GOT3 (cell line): ENCODE data around the gene MORN1.
A peak's percentile ranks its signal among the peaks of the same experiment; 100 is the strongest.

Source experiments
- DNase-seq: peaks from one replicate; lab custom pipeline; 2025; ENCODE audit warnings: mixed read lengths; lab: John Stamatoyannopoulos, UW

MORN1 gene

DNA sequence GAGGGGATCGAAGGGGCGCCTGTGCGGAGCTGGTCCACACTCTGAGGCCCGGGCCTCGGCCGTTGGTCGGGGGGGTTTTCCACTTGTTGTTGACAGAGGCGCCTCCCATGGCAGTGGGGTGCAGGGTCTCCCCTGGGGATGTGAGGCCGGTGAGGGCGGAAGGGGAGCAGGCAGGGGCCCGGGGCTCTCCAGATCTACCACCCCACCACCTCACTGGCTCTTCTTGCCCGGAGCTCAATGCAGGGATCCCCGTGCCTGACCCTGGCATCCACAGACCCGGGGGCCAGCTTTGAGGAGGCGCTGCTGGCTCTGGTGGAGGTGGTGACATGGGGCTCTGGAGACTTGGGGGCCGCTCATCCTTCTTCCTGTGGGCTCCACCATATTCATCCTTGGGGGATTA, 28.1 kb upstream of the MORN1 start:
- no peak for DNase-seq

DNA sequence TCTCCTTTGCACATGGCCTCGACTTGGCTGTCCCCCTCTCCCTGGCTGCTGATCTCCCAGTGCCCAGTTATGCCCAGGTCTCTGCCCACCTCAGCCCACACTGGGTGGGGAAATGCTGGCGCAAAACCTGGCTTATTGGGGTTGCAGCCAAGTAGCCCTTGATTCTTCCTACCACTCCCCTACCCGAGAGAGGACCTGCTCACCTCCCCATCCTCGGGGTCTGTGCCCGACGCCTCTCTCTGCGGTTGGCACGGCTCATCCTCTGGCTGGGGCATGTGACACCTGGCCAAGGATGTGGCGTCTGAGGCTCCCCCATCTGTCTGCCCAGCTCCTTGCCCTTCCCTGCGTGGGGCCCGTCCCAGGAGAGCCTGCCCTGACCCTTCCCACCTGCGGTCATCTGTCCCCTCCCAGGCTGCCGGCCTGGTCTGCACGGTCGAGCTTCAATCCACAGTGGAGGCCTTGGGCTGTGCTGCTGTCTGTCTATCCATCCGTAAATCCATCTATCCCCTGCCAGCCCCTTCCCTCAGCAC, 27.5 kb upstream of the MORN1 start:
- DNase-seq = no peak

DNA sequence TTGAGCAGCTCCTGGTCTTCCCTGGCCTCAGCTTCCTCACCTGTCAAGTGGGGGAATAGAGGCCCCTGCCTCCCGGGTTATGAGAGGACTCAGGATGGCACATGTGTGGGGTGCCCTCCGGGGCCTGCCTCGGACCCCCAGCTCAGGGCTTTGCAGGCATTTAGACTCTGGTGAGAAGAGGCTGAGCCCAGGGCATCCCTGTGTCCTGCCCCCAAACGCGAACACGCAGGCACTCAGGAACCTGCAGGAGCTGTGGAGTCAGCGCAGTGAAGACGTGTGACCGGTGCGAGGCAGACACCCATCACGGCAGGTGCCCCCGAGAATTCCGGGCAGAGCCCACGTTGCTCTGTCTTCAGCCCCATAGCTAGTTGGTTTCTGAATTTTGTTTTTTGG, 26.5 kb upstream of the MORN1 start:
- DNase-seq = no peak

DNA sequence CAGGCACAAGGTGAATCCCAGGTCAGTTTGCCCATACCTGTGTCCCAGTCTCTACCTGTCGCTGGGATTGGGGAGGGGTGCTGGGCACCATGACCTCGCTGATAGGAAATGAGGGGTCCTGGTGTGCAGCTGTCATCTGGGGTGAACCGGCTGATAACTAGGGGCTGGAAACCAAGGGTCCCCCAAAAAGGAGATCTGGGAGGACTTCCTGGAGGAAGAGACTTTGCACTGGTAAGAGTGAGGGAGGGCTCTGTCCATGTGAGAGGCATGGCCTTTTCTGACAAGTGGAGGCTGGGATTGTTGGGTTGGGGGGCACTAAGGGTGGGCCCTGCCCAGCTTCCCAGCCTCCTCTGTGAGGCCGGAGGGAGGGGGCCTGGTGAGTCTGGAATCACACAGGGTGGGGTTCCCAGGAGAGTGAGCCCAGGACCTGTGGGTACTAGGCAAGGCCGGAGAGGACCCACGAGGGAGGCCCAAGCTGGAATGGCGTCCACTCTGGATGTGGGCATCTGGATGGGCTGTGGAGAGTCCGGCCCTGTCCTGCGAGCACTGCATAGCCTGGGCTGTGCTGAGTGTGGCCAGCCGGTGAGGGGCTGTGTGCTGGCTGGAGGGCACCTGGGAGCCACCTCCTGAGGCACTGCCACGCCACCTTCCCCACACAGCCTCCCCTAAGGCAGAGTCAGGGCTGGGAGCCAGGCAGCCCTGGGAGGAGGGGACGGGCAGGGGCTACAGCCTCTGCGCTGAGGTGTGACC, 25.9 kb upstream of the MORN1 start:
- DNase-seq = no peak

DNA sequence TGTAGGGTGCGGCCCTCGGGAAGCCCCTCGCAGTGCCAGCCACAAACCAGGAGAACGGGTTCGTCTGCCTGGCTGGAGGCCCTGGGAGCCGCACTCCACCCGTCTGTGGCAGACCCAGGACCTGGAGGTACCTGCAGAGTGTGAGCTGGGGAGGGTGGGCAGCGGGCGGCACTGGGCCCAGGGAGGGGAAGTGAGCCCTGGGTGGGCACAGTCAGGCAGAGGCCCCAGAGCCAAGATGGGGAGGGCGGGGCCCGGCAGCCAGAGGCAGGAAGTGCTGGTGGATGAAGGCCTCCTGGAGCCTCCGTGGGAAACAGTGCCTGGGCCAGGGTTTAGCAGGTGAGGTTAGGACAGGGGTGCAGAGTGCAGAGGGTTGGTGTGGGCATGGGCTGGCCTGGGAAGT, 25.0 kb upstream of the MORN1 start:
- no peak for DNase-seq

DNA sequence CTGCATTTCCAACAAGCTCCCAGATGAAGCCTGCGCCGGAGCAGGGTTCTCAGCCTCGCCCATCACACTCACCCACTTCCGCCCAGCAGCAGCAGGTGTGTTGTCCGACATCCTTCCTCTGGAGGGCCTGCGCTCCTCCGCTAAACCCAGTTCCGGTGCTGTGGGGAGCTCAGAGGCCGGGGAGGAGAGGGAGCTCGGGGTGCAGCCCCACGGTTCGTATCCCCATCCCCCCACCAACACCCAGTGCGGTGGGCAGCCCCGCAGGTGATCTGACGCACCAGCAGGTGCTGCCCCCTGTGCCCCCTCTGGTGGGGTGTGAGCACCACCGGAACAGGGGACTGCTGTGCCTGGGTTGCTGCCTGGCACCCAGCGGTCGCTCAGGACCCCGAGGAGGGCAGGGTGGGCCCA, 24.5 kb upstream of the MORN1 start:
- no peak for DNase-seq

DNA sequence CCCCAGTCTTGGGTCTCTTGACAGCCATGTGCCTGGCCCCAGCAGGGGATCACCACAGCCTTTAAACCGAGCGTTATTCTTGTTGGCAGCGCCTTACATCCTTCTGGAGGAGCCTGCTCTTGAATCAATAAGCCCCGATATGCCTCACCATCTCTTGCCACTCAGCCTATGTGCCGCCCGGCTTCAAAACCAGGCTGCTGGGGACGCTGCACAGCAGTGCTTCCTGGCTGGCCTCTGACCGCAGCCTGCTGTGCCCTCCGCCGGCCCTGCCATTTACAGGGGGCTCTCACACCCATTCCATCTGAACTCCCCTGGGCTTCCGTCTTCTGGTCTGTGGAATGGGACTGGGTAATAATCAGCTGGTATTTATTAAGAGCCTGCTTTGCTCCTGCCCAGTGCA, 24.0 kb upstream of the MORN1 start:
- no peak for DNase-seq

DNA sequence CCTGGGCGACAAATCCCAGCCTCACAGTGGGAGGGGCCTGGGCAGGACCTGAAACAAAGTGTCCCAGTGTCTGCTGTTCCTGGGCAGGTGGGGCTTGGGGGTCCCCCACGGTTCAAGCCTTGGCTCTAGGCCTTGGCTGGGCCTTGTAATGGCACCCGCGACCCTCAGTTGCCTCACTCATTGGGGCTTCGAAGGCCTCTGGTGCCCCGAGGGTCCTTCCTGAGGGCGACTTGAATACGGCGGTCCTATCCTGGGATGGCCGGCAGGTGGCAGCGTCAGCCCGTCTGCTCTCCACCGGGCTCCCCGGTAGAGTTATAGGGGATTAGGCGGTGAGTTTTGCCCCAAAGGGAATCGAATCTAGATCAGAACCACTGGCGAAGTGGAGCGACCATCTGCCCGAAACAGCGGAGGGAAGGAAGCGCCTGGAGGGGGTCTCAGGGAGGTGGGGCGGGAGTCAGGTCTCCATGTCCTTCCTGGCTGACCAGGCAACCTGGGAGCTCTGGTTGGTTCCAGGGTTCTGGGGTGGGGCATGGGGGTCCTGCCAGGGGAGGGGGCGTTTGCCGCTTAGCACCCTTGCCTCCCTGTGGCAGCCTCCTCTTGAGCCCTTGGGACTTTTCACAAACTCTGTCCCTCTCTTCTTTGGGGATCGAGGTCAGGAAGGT, 23.1 kb upstream of the MORN1 start:
- DNase-seq = peak; percentile 44

DNA sequence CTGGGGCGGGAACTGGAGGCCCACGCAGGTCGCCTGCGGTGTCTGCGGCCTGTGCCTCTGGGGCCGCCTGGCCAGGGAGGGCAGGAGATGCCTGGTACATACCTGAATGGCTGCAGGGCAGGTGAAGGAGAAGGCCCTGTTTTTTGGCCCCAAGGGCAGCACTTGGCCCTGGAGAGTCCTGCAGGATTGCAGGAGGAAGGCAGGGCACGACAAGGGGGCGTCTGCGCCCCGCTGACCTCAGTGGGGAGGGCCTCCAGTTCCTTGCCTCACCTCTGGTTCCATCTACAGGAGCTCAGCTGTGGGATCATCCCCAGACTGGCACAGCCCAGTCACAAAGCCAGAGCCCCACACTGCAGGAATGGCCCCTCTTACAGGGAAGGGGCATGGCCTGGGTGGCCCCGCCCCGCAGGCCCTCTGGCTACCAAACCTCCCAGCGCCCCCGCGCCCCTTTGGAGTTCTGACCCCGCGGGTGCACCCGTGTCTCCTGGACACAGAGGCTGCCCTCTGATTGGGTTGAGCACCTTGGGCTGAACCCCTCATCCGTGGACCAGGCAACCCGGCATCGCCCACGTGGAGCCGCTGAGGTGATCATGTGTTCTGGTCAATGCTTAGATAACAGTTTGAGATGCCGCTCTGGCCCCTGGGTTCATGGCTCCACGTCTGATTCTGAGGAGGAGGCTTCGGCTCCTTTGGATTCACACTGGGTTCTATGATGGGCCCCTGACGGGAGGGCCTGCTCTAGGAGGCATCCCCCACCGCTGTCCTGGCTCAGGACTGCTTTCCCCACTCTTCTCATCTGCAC, 22.3 kb upstream of the MORN1 start:
- DNase-seq = no peak

DNA sequence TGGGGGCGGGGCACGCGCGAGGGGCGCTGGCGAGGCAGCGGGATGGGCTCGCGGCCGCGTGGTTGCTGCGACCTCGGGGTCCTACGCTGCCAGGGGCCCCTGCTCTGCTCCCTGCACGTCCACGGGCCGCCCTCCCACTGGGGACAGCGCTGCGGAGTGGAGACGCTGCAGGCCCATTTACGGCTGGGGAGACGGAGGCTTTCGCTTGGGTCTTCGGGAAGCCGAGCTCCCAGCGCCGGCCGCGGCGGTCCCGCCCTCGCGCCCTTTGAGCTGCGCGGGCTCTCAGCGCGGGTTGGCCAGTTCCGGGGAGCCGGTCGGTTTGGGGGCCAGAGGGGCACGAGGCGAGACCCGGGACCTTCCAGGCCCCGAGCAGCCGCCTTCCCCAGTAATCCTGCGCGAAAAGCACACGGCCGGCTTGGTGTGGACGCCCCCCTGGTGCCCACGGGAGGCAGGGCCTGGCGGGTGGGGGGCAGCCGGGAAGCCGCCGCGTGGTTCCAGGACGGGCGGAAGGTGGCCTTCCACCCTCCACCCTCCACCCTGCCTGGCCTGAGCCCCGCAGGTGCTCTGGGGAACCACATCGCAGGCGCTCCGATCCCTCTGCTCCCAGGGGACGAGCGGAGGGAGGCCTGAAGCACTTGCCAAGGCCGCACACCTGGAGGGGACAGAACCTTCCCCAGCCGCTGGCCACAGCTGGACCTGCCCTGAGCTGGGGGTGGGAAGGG, 21.6 kb upstream of the MORN1 start:
- DNase-seq = no peak

DNA sequence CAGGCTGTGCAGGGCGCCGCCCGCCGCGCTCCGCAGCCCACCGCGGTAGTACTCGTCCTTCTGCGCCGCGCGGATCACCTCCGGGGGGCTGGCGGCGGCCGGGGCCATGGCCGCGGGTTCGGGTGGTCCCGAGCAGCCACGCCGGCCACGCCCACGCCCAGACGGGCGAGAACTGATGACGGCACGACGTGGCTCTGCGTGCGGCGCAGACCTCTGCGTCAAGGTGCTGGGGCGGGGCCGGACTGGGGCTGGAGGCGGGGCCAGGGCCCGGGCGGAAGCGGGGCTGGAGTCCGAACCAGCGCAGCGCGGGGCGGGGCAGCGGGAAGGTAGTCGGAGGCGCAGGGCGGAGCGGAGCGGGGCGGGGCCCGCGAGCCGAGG, 21.0 kb upstream of the MORN1 start, which contains the start of gene PEX10:
PEX10 (minus strand) TSS at position 170 of the 378 bp plus-strand sequence; CDS start at position 108, 62 bp downstream.
- DNase-seq = peak; percentile 88

DNA sequence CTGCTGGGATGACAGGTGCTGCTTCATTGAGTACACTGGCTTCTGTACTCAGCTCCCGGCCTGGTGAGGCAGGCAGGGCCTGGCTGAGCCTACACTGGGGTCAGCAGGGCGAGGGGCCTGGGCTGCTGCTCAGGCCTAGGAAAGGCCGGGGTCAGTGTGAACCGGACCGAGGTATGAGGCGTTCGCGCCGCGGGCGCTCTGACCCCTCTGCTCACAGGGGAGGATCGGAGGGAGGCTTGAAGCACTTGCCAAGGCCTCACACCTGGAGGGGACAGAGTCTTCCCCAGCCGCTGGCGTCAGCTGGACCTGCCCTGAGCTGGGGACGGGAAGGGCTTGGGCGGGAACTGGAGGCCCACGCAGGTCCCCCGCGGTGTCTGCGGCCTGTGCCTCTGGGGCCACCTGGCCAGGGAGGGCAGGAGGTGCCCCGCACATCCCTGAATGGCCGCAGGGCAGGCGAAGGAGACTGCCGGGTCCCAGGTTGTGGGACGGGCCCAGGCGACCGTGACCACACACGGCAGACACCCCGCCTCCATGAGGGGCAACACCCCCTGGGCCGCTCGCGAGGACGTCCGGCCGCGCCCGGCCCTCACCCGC, 20.5 kb upstream of the MORN1 start:
- DNase-seq = no peak

DNA sequence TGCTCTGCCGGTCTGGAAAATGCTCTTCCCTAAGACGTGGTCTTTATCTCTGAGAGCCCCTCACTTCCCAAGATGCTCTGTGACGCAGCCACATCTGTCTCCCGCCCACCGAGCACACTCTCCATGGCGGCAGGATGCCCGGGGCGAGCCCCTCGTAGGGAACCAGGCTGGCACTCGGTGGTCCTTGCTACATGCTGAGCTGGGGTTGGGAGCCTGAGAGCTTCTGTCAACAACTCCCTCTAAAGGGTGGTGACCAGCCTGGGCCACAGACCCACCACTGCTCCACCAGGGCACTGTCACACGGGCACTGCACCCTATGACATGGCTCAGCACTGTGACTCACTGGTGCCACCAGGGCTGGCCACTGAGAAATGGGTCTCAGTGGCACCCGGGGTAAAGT, 18.4 kb upstream of the MORN1 start:
- no peak for DNase-seq

DNA sequence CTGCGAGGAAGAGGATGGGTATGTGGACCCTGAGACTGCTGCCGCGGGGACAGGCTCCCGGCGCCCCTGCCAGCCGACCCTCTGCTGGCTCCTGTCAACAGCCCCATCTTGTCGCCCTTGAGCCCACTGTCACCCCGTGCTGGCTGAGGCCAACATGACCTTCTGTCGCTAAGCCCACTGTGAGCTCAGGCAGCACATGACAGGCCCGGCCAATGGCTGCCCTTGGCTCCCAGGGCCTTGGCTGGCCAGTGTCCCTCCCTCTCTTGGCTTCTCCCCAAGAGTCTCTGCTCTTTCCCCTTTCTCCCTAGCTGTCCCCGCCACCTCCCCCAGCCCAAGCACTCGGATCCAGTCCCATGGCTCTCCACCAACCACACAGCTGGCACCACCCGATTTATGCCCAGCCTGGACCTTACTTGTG, 17.5 kb upstream of the MORN1 start:
- DNase-seq = no peak

DNA sequence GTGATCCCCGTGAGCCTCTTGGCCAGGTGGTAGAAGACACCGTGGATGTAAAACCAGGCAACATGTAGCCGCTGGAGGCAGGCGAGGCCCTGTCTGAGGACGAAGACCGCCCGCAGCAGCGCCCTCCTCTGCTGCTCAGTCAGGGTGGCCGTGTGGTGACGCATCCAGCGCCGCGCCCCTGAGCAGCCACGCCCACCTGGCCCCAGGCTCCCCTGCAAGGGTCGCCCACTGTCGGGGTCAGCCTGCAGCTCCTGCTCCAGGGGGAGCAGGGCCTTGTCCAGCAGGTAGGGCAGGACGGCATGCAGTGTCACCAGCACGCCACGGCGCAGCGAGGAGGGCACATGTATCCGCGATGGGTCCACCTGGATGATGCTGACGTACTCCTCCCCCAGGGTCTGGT, 17.1 kb upstream of the MORN1 start:
- DNase-seq = no peak

DNA sequence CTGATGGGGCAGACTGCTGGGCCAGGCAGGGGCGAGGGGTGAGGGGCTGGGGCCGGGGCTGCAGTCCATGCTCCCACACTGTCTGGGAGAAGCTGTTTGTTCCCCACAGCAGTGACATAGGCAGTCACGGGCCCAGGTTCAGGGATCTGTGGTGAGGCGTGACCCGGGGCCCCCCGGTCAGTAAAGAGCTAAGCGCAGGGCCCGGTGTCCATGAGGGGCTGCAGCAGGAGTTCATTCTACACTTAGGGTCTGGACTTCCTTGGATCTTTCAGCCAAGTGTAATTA, 16.6 kb upstream of the MORN1 start:
- no peak for DNase-seq

DNA sequence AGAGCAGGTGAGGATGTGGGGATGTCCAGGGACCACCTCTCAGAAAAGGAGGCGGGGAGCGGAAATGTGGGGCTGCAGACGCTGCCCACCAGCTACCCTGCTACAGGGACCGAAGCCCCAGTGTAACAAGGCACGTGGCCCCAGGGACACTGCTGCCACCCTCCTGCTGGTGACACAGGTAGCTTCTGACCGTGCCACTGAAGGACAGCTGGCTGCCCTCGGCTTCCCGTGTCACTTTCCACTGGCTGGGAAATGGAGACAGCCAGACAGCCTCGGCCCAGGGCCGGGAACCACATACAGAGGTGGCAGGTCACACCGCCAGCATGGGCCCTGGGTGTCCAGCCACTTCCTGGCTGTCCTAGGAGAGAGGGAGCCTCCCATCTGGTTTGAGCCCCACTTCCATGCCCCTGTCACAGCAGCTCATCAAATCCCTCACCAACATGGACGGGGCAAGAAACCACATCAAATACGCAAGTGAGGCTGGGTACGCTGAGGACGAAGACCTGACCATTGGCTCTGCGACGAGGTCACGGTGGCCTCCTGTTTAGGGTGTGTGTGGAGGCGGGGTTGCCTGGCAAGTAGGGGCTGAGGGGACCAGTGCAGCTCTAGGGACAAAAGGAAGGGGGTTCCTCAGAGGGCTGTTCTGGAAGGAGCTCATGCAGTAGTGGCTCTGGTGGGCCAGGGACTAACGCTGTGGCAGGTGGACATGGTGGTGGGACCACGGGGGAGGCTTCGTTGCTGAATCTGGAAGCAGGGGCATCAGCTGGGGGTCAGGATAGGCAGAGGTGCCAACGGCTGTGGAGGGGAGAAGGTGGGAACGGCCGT, 16.0 kb upstream of the MORN1 start:
- no peak for DNase-seq

DNA sequence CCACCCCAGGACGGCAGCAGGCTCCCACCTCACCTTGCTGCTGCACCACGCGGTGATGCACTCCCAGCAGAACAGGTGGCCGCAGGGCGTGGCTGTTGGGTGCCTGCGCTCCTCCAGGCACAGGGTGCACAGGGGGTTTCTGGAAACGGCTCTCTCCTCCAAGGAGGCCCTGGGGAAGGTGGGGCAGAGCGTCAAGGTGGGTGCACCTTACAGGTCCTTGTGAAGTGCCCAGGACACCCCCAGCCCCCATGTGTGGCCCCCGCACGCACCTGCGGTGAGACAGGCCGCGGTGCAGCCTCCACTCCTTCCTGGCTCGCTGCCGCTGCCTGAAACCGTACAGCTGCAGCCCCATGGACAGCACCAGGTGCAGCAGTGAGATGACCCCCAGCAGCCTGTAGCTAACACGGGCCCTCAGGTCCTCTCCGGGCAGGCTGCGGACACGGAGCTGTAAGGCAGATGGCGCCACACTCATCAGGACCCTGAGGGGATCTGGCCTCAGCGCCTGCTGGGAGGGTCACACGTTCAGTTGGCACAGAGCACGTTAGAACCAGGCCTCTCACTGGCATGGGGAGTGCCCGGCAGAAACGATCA, 15.2 kb upstream of the MORN1 start:
- DNase-seq = no peak

DNA sequence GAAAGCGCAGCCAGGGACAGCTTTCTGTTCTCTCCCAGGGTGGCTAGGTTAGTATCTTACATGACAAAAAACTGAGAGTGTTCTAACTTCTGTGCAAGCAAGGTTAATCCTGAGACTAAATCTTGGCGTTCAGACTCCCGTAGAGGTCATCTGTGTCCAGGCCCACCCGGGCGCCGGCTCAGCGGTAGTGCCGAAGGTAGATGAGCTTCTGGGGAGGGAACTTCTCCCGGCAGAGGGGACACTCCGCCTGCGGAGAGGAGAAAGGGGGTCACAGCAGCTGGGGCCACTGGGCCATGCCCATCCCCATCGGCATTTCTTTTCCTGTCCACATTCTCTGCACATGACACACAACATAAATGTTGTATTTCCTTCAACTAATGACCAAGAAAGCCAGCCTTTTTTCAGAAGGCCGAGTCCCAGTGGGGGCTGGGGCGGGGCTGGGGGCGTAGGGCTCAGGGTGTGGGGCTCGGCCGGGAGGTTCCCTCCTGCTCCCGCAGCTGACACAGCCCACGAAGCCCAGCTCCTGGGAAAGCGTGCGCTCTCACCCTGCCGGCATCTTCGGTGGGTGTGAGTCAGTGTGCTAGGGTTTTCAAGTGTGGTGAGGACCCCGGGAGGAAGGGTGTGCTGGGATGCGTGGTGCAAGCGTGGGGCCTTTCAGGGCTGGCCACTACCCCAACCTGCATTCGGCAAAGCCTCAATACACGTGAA, 14.4 kb upstream of the MORN1 start:
- DNase-seq = no peak
